HPDE6-E6E7 (cell line): Measurements from ENCODE around the gene SDK1.

Source experiments
- DNase-seq: peaks from one replicate; pipeline ENCODE4 v3.0.0; 2011; ENCODE audit warnings: missing footprints; ENCODE audit errors: extremely low spot score

Gene SDK1

DNA sequence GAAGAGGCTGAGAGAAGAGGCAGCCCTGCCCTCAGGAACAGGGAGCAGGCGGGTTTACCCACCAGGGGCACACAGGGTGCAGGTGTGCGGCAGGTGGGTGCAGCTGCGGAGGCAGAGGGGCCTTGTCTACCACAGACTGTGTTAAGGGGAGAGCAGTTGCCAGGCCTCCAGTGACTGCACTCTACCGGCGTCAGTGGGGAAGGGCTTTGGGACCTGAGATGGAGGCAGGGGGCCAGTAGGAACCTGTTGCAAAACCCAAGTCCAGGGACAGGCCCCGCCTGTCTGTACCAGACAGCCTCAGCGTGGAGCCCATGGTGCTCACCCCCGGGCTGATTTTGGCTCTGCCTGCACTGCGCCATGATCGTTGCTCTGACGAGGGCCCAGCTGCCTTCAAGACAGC lies 873.4 kb downstream of the SDK1 start:
- DNase-seq = no peak

DNA sequence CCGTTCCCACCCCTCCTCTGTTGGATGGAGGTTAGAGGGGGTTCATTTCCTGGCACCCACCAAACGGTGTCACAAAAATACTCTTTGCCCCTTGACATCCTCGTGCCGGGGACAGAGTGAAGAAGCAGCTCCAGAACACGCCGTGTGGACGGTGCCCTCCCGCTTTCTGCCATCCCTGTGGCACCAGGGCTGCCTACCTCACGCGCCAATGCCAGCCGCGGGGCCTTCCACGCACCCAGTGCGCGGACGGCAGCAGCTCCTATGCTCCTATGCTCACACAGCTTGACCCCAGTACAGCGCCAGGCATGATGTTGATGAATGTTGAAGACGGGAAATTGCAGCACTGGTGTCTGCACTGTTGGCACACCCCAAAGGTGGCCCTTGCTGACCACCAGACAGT lies 873.8 kb downstream of the SDK1 start:
- DNase-seq = no peak

DNA sequence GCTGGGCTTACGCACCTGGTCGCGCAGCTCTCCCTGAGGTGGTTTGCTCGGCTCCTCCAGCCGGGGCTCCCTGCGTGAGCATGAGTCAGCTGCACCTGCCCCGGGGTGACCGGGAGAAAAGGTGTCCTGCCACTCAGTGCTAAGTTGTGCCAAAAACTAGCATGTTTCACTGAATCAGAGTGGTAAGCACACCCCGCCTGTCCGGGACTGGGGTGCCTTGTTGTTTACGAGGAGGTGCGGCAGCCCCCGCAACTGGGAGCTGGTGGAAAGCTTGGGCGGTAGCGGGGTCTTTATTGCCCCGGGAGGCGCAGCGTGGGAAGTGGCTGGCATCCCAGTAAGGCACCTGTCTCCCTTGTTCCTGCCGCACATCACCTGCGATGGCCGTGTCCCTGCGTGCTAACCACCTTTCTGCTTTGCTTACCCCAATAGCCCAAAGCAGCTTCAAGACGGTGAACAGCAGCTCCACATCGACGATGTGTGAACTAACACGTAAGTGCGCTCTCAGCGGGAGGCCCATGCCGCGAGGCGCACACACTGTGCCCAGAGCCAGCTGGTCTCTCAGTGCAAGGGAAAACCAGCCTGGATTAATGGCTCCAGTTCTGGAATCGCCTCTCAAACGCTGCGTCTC lies 874.4 kb downstream of the SDK1 start:
- DNase-seq = no peak

DNA sequence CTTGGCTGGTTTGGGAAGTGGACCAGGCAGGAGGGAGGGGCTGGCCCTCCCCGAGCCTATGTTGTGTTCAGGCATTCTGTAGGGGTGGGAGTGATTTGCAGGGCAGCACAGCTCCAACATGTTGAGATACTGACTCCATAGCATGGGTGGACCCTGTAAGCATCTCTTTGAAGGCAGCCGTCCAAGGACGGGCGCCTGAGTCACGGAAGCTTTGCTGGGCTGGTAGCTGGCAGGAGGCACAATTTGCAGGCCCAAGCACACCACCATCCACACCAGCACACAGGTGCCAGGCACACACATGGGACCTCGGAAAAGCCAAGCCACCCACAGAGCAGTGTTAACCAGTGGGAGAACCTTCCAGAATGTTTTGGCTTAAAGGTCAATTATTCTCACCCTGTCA lies 875.9 kb downstream of the SDK1 start:
- no peak for DNase-seq

DNA sequence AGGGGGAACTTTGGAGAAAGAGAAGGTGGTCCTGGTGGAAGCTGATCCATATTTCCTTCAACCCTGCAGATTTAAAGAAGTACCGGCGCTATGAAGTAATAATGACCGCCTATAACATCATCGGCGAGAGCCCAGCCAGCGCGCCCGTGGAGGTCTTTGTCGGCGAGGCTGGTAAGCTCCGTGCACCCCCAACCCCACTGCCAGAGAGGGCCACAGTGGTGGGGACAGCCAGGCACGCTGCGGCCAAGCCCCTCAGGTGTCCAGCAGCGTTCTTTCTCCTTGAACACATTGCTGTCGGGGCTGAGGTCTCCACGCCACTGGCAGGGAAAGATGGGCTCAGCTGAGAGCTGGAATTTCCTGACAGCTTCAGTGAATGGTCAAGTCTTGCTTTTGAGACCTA lies 877.4 kb downstream of the SDK1 start:
- no peak for DNase-seq

DNA sequence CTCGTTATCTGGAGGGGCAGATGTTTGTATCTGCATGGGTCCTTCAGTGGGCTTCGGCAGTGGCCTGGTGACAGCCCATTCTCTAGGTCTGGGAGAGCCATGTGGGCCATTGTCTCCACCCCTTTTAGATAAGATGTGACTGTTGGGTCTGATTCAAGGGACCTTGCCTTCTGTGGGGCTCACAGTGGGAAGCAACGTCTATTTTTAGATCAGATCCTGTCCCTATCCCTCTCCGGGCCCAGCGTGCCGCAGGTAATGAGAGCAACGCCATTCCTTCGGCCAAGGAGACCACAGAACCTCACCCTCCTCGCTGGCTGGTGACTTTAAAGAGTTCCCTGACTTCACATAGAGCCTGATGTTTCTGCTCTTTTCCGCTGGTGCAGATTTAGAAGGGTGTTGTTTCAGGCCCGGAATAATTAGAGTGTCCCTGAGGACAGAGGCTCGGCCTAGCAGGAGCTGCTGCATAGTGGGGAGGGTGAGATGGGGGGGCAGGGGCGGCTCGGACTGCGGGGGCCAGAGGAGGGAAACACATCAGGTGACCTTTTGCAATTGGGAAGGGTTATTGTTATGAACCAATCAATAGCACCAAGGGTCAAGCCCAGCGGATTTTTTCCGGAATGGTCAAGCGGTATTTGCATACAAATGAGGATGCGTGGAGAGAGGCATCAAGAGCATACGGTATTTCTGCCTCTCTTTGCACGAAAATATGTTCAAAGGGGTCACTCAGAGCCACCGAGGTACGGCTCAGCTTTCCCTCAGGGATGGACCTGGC lies 878.0 kb downstream of the SDK1 start:
- DNase-seq = no peak

DNA sequence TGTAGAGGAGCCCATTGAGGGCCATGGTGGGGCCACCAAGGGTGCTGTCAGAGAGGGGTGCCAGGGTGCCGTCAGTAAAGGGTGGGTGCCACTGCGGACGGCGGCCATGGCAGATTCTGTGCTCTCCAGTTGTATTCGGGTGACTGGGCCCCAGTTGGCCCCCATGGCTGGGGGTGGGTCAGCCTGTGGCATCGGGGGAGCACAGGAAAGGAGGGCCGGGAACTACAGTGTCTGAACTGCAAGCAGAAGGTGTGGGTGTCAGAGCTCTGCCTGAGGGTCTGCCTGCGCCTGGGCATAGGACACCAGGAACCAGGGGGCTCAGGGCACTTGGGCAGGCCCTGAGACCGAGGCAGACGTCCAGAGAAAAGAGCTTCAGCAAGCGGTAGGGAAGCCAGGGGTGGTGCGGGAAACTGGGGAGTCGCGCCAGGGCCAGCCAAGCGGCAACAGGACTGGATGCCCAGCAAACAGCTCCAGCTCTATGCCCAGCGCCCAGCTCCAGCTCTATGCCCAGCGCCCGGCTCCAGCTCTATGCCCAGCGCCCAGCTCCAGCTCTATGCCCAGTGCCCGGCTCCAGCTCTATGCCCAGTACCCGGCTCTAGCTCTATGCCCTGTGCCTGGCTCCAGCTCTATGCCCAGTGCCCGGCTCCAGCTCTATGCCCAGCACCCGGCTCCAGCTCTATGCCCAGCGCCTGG lies 878.8 kb downstream of the SDK1 start:
- no peak for DNase-seq

DNA sequence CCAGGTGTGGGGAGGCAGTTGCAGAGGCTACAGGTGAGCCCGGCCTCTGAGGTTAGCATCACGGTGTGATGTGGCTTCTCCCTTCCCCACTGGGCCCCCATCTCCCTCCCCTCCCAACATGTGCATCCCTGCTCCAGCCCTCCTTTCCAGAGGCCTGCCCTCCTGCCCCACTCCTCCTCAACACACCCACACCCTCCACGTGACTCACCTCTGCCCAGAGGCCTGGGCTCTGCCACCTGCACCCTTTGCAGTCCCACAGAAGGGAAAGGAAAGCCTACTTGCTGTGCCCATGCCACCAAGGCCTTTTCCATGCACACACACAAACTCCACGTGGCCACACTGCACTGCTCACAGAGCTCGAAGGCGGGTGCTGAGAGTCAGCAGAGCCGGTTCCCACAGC lies 880.4 kb downstream of the SDK1 start:
- no peak for DNase-seq

DNA sequence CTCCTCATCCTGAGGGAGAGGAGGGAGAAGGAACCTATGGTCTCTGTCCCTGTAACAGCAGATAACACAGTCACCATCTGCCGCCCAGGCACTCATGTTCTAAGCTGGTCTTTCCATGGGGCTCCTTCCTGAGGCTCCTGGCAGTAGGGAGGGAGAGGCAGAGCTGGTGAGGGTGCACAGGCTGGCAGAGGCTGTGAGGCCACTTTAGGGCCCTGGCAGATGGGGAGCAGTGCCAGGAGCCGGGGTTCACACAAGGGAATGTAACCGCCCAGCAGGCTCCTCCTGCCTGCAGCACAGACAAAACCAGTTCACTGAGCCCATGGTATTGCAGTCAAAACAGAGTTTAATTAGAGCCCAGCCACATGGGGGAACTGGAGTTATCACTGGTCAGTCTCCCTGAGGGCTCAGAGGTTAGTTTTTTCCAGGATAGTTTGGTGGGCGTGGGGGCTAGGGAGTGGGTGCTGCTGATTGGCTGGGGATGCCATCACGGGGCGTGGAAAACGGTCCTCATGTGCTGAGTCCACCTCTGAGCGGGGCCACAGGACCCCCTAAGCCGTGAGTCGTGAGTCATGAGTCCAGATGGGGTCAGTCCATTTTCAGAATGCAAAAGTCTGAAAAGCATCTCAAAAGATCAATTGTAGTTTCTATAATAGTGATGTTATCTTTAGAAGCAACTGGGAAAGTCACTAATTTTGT lies 881.7 kb downstream of the SDK1 start:
- no peak for DNase-seq

DNA sequence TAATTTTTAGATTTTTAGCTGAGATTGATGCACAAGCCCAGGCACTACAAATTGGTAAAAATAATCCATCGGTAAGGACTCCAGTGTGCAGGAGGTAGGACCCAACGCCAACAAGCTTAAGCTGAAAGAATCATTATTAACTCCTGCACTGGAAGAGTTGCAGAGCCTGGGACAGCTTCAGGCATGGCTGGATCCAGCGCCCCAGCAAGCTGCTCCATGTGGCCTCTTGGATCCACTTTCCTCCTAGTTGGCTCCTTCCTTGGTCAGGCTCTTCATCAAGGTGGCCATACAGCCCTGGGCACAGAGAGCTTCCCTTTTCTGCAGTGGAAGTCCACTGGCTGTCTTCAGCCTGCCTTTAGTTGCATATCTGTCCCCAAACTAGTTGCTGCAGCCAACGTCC lies 883.6 kb downstream of the SDK1 start:
- DNase-seq = no peak

DNA sequence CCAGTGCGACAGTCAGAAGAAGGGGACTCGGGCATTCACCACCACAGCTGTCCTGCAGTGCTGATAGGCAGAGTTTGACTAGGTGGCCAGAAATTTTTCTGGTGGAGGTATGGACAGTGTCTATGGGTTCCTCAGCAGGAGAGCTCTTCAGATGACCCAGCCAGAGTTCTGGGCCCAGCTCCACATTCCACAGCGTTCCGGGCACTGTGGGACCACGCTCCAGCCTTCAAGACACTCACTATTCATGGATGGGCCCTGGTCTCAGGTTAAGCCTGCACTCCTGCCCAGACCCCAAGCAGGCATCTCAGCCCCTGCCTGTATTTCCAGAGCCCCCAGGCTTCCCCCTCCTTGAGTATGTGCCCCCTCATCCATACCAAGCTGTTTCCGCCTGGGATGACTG lies 884.1 kb downstream of the SDK1 start:
- no peak for DNase-seq

DNA sequence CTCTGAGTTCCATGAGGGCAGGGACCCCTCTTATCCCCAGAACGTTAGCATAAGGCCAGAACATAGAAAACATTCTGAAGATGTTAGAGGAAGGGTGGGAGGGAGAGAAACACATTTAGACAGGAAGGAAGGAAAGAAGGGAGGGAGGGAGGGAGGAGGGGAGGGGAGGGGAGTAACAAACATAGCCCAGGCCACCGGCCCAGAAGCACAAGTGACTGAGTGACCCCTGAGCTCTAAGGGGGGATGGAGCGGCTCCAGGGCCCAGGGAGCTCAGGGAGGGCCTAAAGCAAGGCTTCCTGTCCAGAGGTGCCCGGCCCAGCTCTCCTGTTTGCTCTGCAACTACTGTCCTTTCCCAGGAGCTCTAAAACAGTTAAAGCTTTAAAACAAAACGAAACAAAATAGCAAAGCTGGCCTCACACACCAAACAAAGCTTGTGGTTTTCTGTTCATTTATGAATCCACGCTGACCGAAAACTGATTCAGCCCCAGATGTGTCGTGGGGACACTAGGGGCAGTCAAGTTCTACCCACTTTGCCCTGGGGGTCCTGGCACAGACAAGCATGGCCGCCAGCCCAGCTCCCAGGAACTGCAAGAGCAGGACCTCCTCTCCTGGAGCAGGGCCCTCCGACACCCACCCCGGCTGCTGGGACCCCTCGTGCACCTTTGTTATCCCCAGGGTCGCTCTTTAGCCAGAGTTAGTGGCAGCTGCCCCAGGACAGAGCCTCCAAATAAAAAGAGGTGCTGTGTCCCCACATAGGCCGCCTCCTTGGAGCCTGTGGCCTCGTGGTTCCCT lies 884.9 kb downstream of the SDK1 start:
- DNase-seq = no peak

DNA sequence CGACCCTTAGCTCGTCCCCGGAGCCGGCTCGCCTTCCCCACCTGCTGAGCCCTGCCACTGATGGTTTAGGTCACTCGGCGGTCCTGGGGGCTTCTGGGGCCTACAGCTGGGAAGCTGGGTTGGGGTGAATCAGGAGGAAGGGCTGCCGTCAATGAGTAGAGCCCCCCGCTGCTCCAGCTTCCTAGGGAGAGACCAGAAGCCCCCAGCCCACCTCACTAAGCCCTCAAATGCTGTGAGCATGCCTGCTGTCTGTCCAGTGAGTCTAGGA lies 885.4 kb downstream of the SDK1 start:
- no peak for DNase-seq

DNA sequence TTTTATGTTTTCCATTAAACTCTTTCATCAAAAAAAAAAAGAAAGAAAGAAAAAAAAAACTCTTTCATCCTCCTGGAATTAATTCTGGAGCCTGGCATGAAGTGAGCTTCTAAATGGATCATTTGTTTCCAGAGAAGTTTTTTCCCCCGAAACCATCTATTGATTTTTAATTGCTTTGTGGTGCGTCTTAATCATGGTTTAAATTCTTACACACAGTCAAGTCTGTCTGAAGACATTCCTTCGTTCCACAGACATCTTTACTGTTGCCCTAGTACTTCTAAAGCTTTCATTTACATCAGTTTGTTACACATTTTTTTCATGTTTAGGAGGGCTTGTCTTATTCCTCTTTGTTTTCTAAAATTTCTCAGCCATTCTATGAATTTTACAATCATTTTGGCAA lies 887.6 kb downstream of the SDK1 start:
- no peak for DNase-seq

DNA sequence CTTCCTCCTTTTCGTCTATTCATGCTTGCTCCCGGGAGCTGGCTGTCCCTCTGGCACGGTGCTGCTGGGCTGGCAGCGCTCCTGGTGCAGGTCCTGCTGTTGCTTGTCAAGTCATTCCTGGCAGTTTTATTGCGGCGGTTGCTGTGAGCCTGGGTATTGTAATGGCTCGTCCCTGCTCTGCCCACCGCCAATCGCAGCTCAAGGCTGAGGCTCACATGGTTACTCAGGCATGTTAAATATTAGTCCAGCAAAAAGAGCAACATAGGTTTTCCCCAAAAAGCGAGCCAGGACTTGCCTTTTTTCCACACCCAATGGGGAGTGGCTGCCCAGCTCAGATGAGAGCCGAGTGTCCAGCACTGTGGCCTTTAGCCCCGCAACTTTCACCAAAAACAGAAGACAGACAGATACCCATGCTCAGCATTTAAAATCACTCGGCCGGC lies 888.1 kb downstream of the SDK1 start:
- no peak for DNase-seq

DNA sequence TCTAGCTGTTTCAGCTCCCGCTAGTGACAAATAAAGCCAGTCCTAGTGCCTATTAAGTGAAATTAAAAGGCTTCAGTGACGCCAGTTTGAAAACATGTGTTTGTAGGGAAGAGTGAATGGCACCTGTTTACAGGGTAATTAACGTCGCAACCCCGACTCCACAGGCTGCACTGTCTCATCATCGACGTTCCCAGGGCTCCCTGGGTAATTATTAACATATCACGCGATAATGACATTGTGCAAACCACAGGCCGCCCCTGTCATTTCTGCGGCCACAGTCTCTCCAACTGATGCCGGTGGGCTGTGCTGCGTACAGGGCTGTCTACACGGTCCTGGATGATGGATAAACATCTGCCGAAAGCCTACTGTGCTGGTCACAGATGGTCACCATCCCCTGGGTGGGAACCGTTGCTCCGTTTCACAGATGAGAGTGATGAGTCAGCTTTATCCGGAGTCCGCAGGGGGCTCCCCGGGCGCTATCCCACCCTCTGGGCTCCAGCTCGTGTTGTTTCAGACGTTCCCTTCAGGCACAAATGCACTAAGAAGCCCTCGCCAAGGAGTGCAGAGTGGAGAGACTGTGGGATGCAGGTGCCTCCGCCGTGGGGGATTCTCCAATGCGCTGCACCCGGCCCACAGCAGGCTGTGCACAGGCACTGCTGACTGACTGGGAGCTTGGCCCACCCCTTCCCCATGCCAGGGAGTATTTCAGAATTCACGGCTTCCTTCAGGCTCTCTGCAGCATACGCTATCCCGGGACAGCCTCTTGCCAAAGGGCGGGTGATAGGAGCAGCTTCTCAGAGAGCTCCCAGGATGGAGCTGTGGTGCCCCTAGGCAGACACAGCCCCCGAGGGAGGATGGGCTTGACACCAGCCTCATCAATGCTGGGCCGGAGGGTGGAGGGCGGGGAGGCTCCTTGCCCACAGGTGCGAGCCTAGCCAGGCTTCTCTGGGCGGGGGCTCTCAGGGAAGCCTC lies 889.2 kb downstream of the SDK1 start:
- DNase-seq = no peak

DNA sequence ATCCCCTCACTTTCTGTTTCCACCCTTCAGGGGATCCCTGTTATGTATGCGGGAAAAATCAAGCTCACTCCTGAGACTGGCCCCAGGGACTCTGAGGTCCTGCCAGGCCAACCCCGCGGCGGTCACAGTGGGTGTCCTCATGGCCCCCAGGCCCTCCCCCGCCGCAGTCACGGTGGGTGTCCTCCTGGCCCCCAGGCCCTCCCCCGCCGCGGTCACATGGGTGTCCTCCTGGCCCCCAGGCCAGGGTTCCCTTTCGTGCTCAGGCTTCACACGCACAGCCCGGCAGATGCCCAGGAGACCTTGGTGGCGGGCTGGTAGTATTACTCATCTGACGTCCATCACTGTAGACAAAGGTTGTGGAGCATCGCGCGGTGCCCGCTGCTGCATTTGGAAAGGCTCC lies 890.0 kb downstream of the SDK1 start:
- DNase-seq = no peak

DNA sequence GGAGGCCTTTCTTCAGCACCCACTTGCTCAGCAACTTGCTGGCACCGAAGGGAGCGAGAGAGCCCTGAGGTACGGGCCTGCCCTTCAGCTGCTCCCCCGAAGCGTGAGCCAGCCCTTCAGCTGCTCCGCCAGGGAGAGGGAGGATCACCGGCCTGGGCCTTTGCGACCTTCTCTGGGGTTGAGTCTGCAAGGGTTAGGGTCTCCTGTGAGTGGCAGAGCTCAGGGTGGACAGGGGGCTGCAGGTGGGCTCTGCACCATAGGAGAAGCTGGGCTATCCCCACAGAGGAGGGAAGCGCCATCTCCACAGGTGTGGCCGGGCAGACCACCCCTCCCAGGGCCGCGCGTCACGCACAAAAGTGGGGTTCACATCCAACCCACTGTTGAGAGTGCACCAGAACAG lies 890.5 kb downstream of the SDK1 start:
- DNase-seq = no peak

DNA sequence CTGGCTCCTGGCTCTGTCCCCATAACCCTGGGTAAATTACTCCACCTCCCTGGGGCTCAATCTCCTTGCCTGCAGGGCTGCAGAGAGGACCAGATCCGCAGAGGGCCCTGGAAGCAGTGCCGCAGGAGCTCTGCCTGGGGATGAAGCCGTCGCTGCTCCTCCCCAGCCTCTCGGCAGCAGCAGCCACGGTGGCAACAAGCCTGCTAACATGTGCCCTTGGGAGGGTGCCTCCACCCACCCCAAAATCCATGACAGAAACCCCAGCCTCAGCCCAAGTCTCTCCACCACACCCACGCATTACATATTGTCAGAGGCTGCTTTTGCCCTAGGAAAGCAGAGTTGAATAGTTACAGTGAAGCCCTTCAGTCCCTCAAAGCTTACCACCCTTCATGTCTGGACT lies 894.6 kb downstream of the SDK1 start:
- no peak for DNase-seq

DNA sequence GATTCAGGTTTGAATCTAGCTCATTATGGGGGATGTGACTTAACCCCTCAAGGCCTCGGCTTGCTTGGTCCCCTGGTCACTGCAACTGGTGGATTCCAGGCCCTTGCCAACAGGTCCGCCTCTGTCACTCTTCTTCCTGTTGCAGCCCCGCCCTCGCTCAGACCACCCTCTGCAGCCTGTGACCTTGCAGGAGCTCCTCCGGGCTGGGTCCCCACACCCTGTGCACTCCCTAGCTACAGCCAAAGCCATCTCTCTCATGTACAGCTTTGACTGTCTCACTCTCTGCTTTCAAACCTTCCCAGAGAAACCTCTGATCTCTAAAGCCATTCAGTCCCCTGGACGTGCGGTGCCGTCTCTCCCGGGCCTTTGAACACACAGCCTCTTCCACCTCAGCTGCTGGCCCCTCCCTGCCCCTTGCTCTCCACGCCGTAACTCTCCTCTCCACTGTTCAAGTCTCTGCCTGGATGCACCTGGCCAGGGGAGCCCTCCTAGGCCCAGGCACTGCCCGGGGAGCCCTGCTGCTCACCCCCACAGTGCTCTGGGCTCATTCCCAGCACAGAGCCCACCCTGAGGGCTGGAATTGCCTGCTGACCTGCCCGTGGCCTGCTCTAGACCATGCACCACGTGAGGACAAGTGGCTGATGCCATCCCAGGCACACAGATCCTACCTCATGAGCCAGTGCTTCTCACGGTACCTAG lies 895.2 kb downstream of the SDK1 start:
- no peak for DNase-seq
